HL-60 (cell line): Measurements from ENCODE around the gene COL25A1.

Experiments used
- DNase-seq, 2 experiments: peaks; one replicate each; pipeline ENCODE4 v3.0.0-alpha.2; 2010 to 2020; ENCODE audit warnings: low read depth in 1 of 2, low spot score in 1 of 2
- H3K27ac ChIP-seq: fragments of 250-450 bp; sonication (Bioruptor Pico); replicated peaks from 2 replicates; pipeline ENCODE4 v1.5.1; 2020; ENCODE audit warnings: mild to moderate bottlenecking, moderate library complexity
- H3K27me3 ChIP-seq: fragments of 250-450 bp; sonication (Bioruptor Pico); 2 replicates; pipeline ENCODE4 v1.5.1; 2021; ENCODE audit warnings: mild to moderate bottlenecking, moderate library complexity; ENCODE audit not compliant: insufficient read depth, poor library complexity, severe bottlenecking
- H3K4me3 ChIP-seq: replicated peaks from 2 replicates; pipeline ENCODE4 v1.5.1; 2011; ENCODE audit warnings: mild to moderate bottlenecking, control low read depth, low read length; ENCODE audit not compliant: insufficient read depth
- GABPA ChIP-seq: IDR thresholded peaks from 2 replicates; pipeline ENCODE4 v1.6.1; 2012; ENCODE audit warnings: low read depth
- POLR2AphosphoS5 ChIP-seq: IDR thresholded peaks from 2 replicates; pipeline ENCODE4 v1.6.1; 2012; ENCODE audit warnings: low read depth
- SPI1 ChIP-seq: IDR thresholded peaks from 2 replicates; pipeline ENCODE4 v1.6.1; 2012; ENCODE audit warnings: low read depth, mild to moderate bottlenecking, borderline replicate concordance
- TF ChIP-seq, protein P1 (sequence below): IDR thresholded peaks from one replicate; pipeline ENCODE4 v1.5.1; 2011; ENCODE audit warnings: low read length, control low read depth, inconsistent platforms; ENCODE audit not compliant: insufficient read depth
- TF ChIP-seq, protein P2 (sequence below): IDR thresholded peaks from 2 replicates; pipeline ENCODE4 v1.6.1; 2012; ENCODE audit warnings: low read depth; ENCODE audit not compliant: insufficient replicate concordance

Gene COL25A1

DNA sequence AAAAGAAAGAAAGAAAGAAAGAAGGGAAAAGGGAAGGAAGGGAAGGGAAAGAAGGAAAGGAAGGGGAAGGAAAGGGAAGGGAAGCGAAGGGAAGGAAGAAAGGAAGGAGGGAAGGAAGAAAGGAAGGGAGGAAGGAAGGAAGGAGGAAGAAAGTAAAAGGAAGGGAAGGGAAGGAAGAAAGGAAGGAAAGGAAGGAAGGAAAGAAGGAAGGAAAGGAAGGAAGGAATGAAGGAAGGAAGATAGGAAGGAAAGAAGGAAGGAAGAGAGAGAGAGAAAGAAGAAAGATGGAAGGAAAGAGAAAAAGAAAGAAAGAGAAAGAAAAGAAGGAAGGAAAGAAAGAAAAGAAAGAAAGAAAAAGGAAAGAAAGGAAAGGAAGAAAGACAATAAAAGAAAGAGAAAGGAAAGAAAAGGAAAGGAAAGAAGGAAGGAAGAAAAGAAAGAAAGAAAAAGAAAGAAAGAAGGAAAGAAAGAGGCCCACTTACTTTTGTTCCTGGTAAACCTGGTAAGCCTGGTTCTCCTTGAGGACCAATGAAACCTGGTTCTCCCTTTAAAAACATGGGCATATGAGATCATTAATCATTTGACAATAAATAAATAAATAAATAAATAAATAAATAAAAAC lies 433.7 kb downstream of the COL25A1 start:
- DNase-seq, result no peak
- TF ChIP-seq, protein P1, sequence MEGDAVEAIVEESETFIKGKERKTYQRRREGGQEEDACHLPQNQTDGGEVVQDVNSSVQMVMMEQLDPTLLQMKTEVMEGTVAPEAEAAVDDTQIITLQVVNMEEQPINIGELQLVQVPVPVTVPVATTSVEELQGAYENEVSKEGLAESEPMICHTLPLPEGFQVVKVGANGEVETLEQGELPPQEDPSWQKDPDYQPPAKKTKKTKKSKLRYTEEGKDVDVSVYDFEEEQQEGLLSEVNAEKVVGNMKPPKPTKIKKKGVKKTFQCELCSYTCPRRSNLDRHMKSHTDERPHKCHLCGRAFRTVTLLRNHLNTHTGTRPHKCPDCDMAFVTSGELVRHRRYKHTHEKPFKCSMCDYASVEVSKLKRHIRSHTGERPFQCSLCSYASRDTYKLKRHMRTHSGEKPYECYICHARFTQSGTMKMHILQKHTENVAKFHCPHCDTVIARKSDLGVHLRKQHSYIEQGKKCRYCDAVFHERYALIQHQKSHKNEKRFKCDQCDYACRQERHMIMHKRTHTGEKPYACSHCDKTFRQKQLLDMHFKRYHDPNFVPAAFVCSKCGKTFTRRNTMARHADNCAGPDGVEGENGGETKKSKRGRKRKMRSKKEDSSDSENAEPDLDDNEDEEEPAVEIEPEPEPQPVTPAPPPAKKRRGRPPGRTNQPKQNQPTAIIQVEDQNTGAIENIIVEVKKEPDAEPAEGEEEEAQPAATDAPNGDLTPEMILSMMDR, result no peak
- TF ChIP-seq, protein P2, sequence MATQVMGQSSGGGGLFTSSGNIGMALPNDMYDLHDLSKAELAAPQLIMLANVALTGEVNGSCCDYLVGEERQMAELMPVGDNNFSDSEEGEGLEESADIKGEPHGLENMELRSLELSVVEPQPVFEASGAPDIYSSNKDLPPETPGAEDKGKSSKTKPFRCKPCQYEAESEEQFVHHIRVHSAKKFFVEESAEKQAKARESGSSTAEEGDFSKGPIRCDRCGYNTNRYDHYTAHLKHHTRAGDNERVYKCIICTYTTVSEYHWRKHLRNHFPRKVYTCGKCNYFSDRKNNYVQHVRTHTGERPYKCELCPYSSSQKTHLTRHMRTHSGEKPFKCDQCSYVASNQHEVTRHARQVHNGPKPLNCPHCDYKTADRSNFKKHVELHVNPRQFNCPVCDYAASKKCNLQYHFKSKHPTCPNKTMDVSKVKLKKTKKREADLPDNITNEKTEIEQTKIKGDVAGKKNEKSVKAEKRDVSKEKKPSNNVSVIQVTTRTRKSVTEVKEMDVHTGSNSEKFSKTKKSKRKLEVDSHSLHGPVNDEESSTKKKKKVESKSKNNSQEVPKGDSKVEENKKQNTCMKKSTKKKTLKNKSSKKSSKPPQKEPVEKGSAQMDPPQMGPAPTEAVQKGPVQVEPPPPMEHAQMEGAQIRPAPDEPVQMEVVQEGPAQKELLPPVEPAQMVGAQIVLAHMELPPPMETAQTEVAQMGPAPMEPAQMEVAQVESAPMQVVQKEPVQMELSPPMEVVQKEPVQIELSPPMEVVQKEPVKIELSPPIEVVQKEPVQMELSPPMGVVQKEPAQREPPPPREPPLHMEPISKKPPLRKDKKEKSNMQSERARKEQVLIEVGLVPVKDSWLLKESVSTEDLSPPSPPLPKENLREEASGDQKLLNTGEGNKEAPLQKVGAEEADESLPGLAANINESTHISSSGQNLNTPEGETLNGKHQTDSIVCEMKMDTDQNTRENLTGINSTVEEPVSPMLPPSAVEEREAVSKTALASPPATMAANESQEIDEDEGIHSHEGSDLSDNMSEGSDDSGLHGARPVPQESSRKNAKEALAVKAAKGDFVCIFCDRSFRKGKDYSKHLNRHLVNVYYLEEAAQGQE, result no peak
- TF ChIP-seq POLR2AphosphoS5, result no peak
- TF ChIP-seq SPI1, result no peak
- no peak for TF ChIP-seq GABPA
- no peaks in the 10 kb centered on the region for H3K27me3 ChIP-seq

DNA sequence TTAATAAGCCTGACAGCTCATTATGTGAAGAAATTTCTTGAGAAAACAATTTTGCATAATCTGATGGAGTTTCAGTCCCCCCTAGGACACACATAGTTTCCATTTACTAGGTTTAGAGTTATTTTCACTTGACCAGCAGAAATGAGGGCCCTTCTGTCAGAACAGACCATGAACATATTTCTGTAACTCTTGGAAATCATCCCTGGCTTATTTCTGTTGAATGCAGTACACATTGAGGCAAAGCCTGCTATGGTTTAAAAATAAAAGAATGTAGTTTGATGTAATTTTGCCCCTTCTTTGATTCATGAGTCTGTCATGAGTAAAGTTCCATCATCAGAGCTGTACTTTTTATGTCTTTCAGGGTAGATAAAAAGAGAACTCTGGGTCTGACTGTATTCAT lies 435.0 kb downstream of the COL25A1 start:
- Histone ChIP-seq H3K27me3 (no peaks in the 10 kb centered on the region), H3K27ac (no peak overlapping the region), H3K4me3 (no peak overlapping the region)
- TF ChIP-seq SPI1 (no peak), GABPA (no peak), POLR2AphosphoS5 (no peak)
- TF ChIP-seq, protein P2, result no peak
- TF ChIP-seq, protein P1, result no peak
- no peak for DNase-seq

More for the DNA sequence above, 433.7 kb downstream of the COL25A1 start:
- Histone ChIP-seq H3K4me3 (no peak overlapping the region), H3K27ac (no peak overlapping the region)

DNA sequence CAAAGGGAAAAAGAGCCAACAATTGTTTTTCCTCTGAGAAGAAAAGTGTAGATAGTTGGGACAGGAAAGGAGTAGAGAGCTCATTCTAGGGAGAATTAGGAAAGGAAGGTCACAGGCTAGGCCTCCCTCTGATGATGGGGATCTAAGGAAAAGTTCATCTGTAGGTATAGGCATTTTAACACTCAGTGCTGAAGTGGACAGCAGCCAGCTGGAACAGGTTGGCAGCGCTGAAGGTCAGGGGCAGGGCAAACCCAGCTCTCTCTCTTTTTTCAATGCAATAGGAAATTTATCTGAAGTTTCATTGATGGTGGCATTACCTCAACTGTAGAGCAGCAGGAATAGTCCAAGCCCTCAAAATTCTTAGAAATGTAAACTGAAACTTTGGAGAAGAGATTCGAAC lies 441.1 kb downstream of the COL25A1 start:
- no peak for DNase-seq
- TF ChIP-seq, protein P2, result peak; percentile 93
- TF ChIP-seq, protein P1, result no peak
- Histone ChIP-seq H3K27ac (no peak overlapping the region), H3K4me3 (no peak overlapping the region), H3K27me3 (no peaks in the 10 kb centered on the region)
